ENCODE measurements around the gene FOXO3. TPM values are rescaled to one million over a fixed set of nuclear protein-coding genes. Genes with fewer than 3 reads are reported as not detected.
"Not testable (repeated sequence)": the region's sequence is repeated elsewhere in the genome, so short reads cannot be mapped to it uniquely, and the experiment has no call there.

Gene FOXO3
- total RNA-seq, 1 experiment from 2014 or later: 22.1 TPM

- H2AK5ac ChIP-seq (ENCODE audit: insufficient read length, low read length): no peak overlapping the region
- Mint-ChIP-seq H3K27ac (no peak overlapping the region), H3K4me3 (no peak overlapping the region), H3K36me3 (ENCODE audit: insufficient read depth in 1 of 3, low read depth in 3 of 3) (peaks cover 12 to 19% (median 14%) of the 10 kb centered on the region in 3 experiments; a peak in 6 of 7 replicates), H3K9me3 (no peaks in the 10 kb centered on the region), H3K4me1 (peaks cover 13 to 24% of the 10 kb centered on the region in 2 experiments), H3K27me3 (ENCODE audit: low read depth) (no peaks in the 10 kb centered on the region)
- H3K14ac ChIP-seq (ENCODE audit: insufficient read depth, low read length): no peak overlapping the region
- H3K79me1 ChIP-seq (ENCODE audit: insufficient read depth, low read depth, low read length, poor library complexity, severe bottlenecking): peaks cover 3% of the 10 kb centered on the region
- no peaks in the 10 kb centered on the region for H3K9me3 ChIP-seq (ENCODE audit: control insufficient read depth, low read depth, low read length)
- no peak overlapping the region for H3T11ph ChIP-seq (ENCODE audit: low read length)
- no peak overlapping the region for H3K4ac ChIP-seq (ENCODE audit: low read depth, low read length)
- no peak overlapping the region for H3K9ac ChIP-seq (ENCODE audit: extremely low read depth, insufficient read length, low read length)
- H2BK120ac ChIP-seq (ENCODE audit: low read depth, low read length, poor library complexity, severe bottlenecking): no peak overlapping the region
- no peak overlapping the region for H4K5ac ChIP-seq (ENCODE audit: insufficient read length, low read depth, low read length)
- no peak overlapping the region for H3K18ac ChIP-seq (ENCODE audit: insufficient read length, low read depth, low read length)
- no peak overlapping the region for H2AFZ ChIP-seq (ENCODE audit: low read length)
- H2BK12ac ChIP-seq (ENCODE audit: insufficient read length, low read depth, low read length): no peak overlapping the region
- H2BK5ac ChIP-seq (ENCODE audit: insufficient read length, low read length): no peak overlapping the region
- H3K23ac ChIP-seq (ENCODE audit: insufficient read length, low read depth, low read length): no peak overlapping the region
- H3K27ac ChIP-seq (ENCODE audit: insufficient read length, low read depth, low read length): no peak overlapping the region
- H3K56ac ChIP-seq (ENCODE audit: insufficient read length, low read depth, low read length): no peak overlapping the region
- no peak overlapping the region for H2BK20ac ChIP-seq (ENCODE audit: low read depth, low read length, poor library complexity, severe bottlenecking)
- H2BK15ac ChIP-seq (ENCODE audit: low read depth, low read length): no peak overlapping the region
- H4K20me1 ChIP-seq (ENCODE audit: control insufficient read depth, insufficient read depth, insufficient read length): no peaks in the 10 kb centered on the region
- no peak overlapping the region for H3K4me2 ChIP-seq (ENCODE audit: insufficient read depth, insufficient read length, low read length)
- H3K23me2 ChIP-seq (ENCODE audit: insufficient read length, low read depth, low read length, poor library complexity, severe bottlenecking): no peaks in the 10 kb centered on the region
- DNase-seq: no peak
- peaks cover 1% of the 10 kb centered on the region; the same call in 1 of the 2 replicates for H3K4me1 ChIP-seq (ENCODE audit: insufficient read depth, low read length)
- no peaks in the 10 kb centered on the region for H3K27me3 ChIP-seq (ENCODE audit: insufficient read depth, low read length)
- WGBS (ENCODE audit: extremely low coverage, insufficient read length, low lambda C conversion rate): no CpG with 5 or more reads among the region's 2 CpGs
- TF ChIP-seq, protein P1, sequence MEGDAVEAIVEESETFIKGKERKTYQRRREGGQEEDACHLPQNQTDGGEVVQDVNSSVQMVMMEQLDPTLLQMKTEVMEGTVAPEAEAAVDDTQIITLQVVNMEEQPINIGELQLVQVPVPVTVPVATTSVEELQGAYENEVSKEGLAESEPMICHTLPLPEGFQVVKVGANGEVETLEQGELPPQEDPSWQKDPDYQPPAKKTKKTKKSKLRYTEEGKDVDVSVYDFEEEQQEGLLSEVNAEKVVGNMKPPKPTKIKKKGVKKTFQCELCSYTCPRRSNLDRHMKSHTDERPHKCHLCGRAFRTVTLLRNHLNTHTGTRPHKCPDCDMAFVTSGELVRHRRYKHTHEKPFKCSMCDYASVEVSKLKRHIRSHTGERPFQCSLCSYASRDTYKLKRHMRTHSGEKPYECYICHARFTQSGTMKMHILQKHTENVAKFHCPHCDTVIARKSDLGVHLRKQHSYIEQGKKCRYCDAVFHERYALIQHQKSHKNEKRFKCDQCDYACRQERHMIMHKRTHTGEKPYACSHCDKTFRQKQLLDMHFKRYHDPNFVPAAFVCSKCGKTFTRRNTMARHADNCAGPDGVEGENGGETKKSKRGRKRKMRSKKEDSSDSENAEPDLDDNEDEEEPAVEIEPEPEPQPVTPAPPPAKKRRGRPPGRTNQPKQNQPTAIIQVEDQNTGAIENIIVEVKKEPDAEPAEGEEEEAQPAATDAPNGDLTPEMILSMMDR (conservative IDR thresholded peaks at IDR 0.05): no peak
- no peaks in the 10 kb centered on the region for H3K79me2 ChIP-seq (ENCODE audit: insufficient read depth, low read length)
- H4K8ac ChIP-seq (replicated peaks; ENCODE audit: insufficient read length, low read depth, low read length): no peak overlapping the region
- H4K91ac ChIP-seq (ENCODE audit: insufficient read length, low read depth, low read length): no peak overlapping the region
Observed at GRCh38 chr6:108662702-108663101, 102.0 kb downstream of the FOXO3 start.

- not testable (repeated sequence) for H3K27ac ChIP-seq (ENCODE audit: insufficient read length, low read depth, low read length); H3K14ac ChIP-seq (ENCODE audit: insufficient read depth, low read length); H4K20me1 ChIP-seq (ENCODE audit: control insufficient read depth, insufficient read depth, insufficient read length); H3K56ac ChIP-seq (ENCODE audit: insufficient read length, low read depth, low read length); H2BK12ac ChIP-seq (ENCODE audit: insufficient read length, low read depth, low read length); H4K91ac ChIP-seq (ENCODE audit: insufficient read length, low read depth, low read length); H3K27me3 Mint-ChIP-seq (ENCODE audit: low read depth); H4K8ac ChIP-seq (replicated peaks; ENCODE audit: insufficient read length, low read depth, low read length); DNase-seq; H3T11ph ChIP-seq (ENCODE audit: low read length); H3K9me3 ChIP-seq (ENCODE audit: control insufficient read depth, low read depth, low read length); H2BK5ac ChIP-seq (ENCODE audit: insufficient read length, low read length); H3K23ac ChIP-seq (ENCODE audit: insufficient read length, low read depth, low read length); H3K4ac ChIP-seq (ENCODE audit: low read depth, low read length); H3K4me3 Mint-ChIP-seq; H3K27me3 ChIP-seq (ENCODE audit: insufficient read depth, low read length); H3K4me1 ChIP-seq (ENCODE audit: insufficient read depth, low read length); H2BK20ac ChIP-seq (ENCODE audit: low read depth, low read length, poor library complexity, severe bottlenecking); H2BK15ac ChIP-seq (ENCODE audit: low read depth, low read length); H2BK120ac ChIP-seq (ENCODE audit: low read depth, low read length, poor library complexity, severe bottlenecking); H3K79me2 ChIP-seq (ENCODE audit: insufficient read depth, low read length); H2AFZ ChIP-seq (ENCODE audit: low read length); H3K79me1 ChIP-seq (ENCODE audit: insufficient read depth, low read depth, low read length, poor library complexity, severe bottlenecking); H3K23me2 ChIP-seq (ENCODE audit: insufficient read length, low read depth, low read length, poor library complexity, severe bottlenecking); H3K27ac Mint-ChIP-seq; H4K5ac ChIP-seq (ENCODE audit: insufficient read length, low read depth, low read length); H3K9me3 Mint-ChIP-seq; H2AK5ac ChIP-seq (ENCODE audit: insufficient read length, low read length); H3K4me2 ChIP-seq (ENCODE audit: insufficient read depth, insufficient read length, low read length); H3K9ac ChIP-seq (ENCODE audit: extremely low read depth, insufficient read length, low read length); H3K18ac ChIP-seq (ENCODE audit: insufficient read length, low read depth, low read length)
- no CpG with 5 or more reads among the region's 30 CpGs for WGBS (ENCODE audit: extremely low coverage, insufficient read length, low lambda C conversion rate)
- Mint-ChIP-seq H3K4me1 (peaks cover 22 to 27% of the 10 kb centered on the region in 2 experiments), H3K36me3 (ENCODE audit: insufficient read depth in 1 of 3, low read depth in 3 of 3) (peaks cover 12 to 18% (median 16%) of the 10 kb centered on the region in 3 experiments; a peak in 6 of 7 replicates)
Observed at GRCh38 chr6:108663494-108664064, 102.9 kb downstream of the FOXO3 start.
